GM23338 (cell line): ENCODE data around the gene GATAD2B. TPM values are rescaled to one million over a fixed set of nuclear protein-coding genes. Genes with fewer than 3 reads are reported as not detected.

Source experiments
- ATAC-seq: fragments of 200-7000 bp; cut with Tn5 transposase; 3 replicates; pipeline ENCODE4 v1.9.1; 2020
- DNase-seq: peaks from one replicate; pipeline ENCODE4 v3.0.0-alpha.2; 2015; ENCODE audit warnings: low spot score
- H2AFZ ChIP-seq: fragments of 200-600 bp; sonication (generic); 2 replicates; pipeline ENCODE4 v1.8.0; 2016; ENCODE audit warnings: antibody characterized with exemption, mild to moderate bottlenecking, moderate library complexity
- H3F3A ChIP-seq: fragments of 200-600 bp; sonication (generic); replicated peaks from 2 replicates; pipeline ENCODE4 v1.8.0; 2017; ENCODE audit warnings: antibody characterized with exemption, mixed run types, low read depth
- H3K27ac ChIP-seq: fragments of 200-600 bp; sonication (generic); 2 replicates; pipeline ENCODE4 v1.6.1; 2016; ENCODE audit warnings: low read depth
- H3K27me3 ChIP-seq: fragments of 200-600 bp; sonication (generic); 2 replicates; pipeline ENCODE4 v1.8.0; 2016; ENCODE audit warnings: mild to moderate bottlenecking, mixed run types, moderate library complexity; ENCODE audit not compliant: insufficient read depth
- H3K36me3 ChIP-seq: fragments of 200-600 bp; sonication (generic); 2 replicates; pipeline ENCODE4 v1.8.0; 2016; ENCODE audit warnings: mild to moderate bottlenecking; ENCODE audit not compliant: insufficient read depth
- H3K4me1 ChIP-seq: fragments of 200-600 bp; sonication (generic); 2 replicates; pipeline ENCODE4 v1.8.0; 2016; ENCODE audit warnings: mild to moderate bottlenecking, moderate library complexity; ENCODE audit not compliant: insufficient read depth
- H3K4me2 ChIP-seq: fragments of 200-600 bp; sonication (generic); 2 replicates; pipeline ENCODE4 v1.7.1; 2017; ENCODE audit warnings: mixed run types
- H3K4me3 ChIP-seq: fragments of 200-600 bp; sonication (generic); 2 replicates; pipeline ENCODE4 v1.6.1; 2016; ENCODE audit warnings: mixed run types
- H3K79me2 ChIP-seq: fragments of 200-600 bp; sonication (generic); replicated peaks from 2 replicates; pipeline ENCODE4 v1.8.0; 2017; ENCODE audit warnings: mild to moderate bottlenecking; ENCODE audit not compliant: insufficient read depth
- H3K9me2 ChIP-seq: fragments of 200-600 bp; sonication (generic); 2 replicates; pipeline ENCODE4 v1.8.0; 2017; ENCODE audit not compliant: insufficient read depth
- H4K20me1 ChIP-seq: fragments of 200-600 bp; sonication (generic); replicated peaks from 2 replicates; pipeline ENCODE4 v1.8.0; 2017; ENCODE audit warnings: mild to moderate bottlenecking; ENCODE audit not compliant: insufficient read depth
- H3K27ac Mint-ChIP-seq: 2 replicates; pipeline ENCODE4 v1.8.0; 2020; ENCODE audit warnings: inconsistent platforms, mild to moderate bottlenecking, moderate library complexity, mixed read lengths
- H3K27me3 Mint-ChIP-seq: 3 replicates; pipeline ENCODE4 v1.8.0; 2022; ENCODE audit warnings: low read depth, mild to moderate bottlenecking, moderate library complexity, mixed read lengths, inconsistent platforms; ENCODE audit not compliant: insufficient read depth, poor library complexity
- H3K36me3 Mint-ChIP-seq: 3 replicates; pipeline ENCODE4 v1.8.0; 2021; ENCODE audit warnings: low read depth, mild to moderate bottlenecking, inconsistent platforms, moderate library complexity, mixed read lengths
- H3K4me1 Mint-ChIP-seq: 3 replicates; pipeline ENCODE4 v1.8.0; 2020; ENCODE audit warnings: mild to moderate bottlenecking, inconsistent platforms, mixed read lengths
- H3K4me3 Mint-ChIP-seq: 3 replicates; pipeline ENCODE4 v1.8.0; 2021; ENCODE audit warnings: moderate library complexity, mild to moderate bottlenecking, inconsistent platforms, mixed read lengths
- H3K9me3 Mint-ChIP-seq: 3 replicates; pipeline ENCODE4 v1.8.0; 2020; ENCODE audit warnings: moderate library complexity, mild to moderate bottlenecking, inconsistent platforms, mixed read lengths
- CREB1 ChIP-seq: fragments of 250-450 bp; sonication (Bioruptor Pico); IDR thresholded peaks from 2 replicates; pipeline ENCODE4 v1.5.0; 2020; ENCODE audit warnings: low read depth, mild to moderate bottlenecking, moderate library complexity
- CTCF ChIP-seq, 2 experiments: fragments of 200-600 bp in 1 of 2; sonication (generic) in 1 of 2; conservative IDR thresholded peaks; 2 replicates each; pipeline versions ENCODE4 v1.5.1 to v1.6.1; 2016 to 2017; ENCODE audit warnings: antibody characterized with exemption in 2 of 2, low read depth in 2 of 2, mild to moderate bottlenecking in 2 of 2, moderate library complexity in 1 of 2
- EZH2phosphoT487 ChIP-seq: fragments of 200-600 bp; sonication (generic); IDR thresholded peaks from one replicate; pipeline ENCODE4 v1.8.1; 2018; ENCODE audit warnings: antibody characterized with exemption; ENCODE audit not compliant: unreplicated experiment
- JUNB ChIP-seq: IDR thresholded peaks from one replicate; pipeline ENCODE4 v1.6.1; 2016; ENCODE audit warnings: antibody characterized with exemption; ENCODE audit not compliant: unreplicated experiment
- NANOG ChIP-seq: IDR thresholded peaks from 2 replicates; pipeline ENCODE4 v1.6.1; 2016; ENCODE audit warnings: antibody characterized with exemption, borderline replicate concordance
- POLR2AphosphoS5 ChIP-seq: IDR thresholded peaks from 2 replicates; pipeline ENCODE4 v1.6.1; 2016; ENCODE audit warnings: antibody characterized with exemption, low read depth
- REST ChIP-seq: IDR thresholded peaks from one replicate; pipeline ENCODE4 v1.6.1; 2018; ENCODE audit warnings: antibody characterized with exemption; ENCODE audit not compliant: unreplicated experiment
- STAT1 ChIP-seq: IDR thresholded peaks from one replicate; pipeline ENCODE4 v1.6.1; 2016; ENCODE audit warnings: antibody characterized with exemption; ENCODE audit not compliant: unreplicated experiment
- ZNF331 ChIP-seq: fragments of 250-450 bp; sonication (Bioruptor Pico); IDR thresholded peaks from 2 replicates; pipeline ENCODE4 v1.5.0; 2020; ENCODE audit warnings: low read depth, mild to moderate bottlenecking, moderate library complexity
- polyA plus RNA-seq: library from polyadenylated mRNA; unstranded; fragments of >200 nt; fragmentation: Nextera tagmentation; extraction: Ambion mirVana; gene quantifications from 2 replicates; pipeline ENCODE4 v1.2.1, GENCODE V29; 2016
- total RNA-seq: library from RNA; depleted of rRNA; stranded (reverse); fragments of >200 nt; shearing (Covaris generic); gene quantifications from 2 replicates; pipeline ENCODE4 v1.2.3, GENCODE V29; 2014
- TF ChIP-seq, protein P1 (sequence below): fragments of 250-450 bp; sonication (Bioruptor Pico); IDR thresholded peaks from 2 replicates; pipeline ENCODE4 v1.5.0; 2020; ENCODE audit warnings: mild to moderate bottlenecking, moderate library complexity
- TF ChIP-seq, protein P2 (sequence below): IDR thresholded peaks from 2 replicates; pipeline ENCODE4 v1.6.1; 2016; ENCODE audit warnings: antibody characterized with exemption

The GATAD2B gene
- total and polyA plus RNA-seq, 2 experiments from 2014 or later: 5.2 to 17.8 TPM

- TF ChIP-seq, protein P1, sequence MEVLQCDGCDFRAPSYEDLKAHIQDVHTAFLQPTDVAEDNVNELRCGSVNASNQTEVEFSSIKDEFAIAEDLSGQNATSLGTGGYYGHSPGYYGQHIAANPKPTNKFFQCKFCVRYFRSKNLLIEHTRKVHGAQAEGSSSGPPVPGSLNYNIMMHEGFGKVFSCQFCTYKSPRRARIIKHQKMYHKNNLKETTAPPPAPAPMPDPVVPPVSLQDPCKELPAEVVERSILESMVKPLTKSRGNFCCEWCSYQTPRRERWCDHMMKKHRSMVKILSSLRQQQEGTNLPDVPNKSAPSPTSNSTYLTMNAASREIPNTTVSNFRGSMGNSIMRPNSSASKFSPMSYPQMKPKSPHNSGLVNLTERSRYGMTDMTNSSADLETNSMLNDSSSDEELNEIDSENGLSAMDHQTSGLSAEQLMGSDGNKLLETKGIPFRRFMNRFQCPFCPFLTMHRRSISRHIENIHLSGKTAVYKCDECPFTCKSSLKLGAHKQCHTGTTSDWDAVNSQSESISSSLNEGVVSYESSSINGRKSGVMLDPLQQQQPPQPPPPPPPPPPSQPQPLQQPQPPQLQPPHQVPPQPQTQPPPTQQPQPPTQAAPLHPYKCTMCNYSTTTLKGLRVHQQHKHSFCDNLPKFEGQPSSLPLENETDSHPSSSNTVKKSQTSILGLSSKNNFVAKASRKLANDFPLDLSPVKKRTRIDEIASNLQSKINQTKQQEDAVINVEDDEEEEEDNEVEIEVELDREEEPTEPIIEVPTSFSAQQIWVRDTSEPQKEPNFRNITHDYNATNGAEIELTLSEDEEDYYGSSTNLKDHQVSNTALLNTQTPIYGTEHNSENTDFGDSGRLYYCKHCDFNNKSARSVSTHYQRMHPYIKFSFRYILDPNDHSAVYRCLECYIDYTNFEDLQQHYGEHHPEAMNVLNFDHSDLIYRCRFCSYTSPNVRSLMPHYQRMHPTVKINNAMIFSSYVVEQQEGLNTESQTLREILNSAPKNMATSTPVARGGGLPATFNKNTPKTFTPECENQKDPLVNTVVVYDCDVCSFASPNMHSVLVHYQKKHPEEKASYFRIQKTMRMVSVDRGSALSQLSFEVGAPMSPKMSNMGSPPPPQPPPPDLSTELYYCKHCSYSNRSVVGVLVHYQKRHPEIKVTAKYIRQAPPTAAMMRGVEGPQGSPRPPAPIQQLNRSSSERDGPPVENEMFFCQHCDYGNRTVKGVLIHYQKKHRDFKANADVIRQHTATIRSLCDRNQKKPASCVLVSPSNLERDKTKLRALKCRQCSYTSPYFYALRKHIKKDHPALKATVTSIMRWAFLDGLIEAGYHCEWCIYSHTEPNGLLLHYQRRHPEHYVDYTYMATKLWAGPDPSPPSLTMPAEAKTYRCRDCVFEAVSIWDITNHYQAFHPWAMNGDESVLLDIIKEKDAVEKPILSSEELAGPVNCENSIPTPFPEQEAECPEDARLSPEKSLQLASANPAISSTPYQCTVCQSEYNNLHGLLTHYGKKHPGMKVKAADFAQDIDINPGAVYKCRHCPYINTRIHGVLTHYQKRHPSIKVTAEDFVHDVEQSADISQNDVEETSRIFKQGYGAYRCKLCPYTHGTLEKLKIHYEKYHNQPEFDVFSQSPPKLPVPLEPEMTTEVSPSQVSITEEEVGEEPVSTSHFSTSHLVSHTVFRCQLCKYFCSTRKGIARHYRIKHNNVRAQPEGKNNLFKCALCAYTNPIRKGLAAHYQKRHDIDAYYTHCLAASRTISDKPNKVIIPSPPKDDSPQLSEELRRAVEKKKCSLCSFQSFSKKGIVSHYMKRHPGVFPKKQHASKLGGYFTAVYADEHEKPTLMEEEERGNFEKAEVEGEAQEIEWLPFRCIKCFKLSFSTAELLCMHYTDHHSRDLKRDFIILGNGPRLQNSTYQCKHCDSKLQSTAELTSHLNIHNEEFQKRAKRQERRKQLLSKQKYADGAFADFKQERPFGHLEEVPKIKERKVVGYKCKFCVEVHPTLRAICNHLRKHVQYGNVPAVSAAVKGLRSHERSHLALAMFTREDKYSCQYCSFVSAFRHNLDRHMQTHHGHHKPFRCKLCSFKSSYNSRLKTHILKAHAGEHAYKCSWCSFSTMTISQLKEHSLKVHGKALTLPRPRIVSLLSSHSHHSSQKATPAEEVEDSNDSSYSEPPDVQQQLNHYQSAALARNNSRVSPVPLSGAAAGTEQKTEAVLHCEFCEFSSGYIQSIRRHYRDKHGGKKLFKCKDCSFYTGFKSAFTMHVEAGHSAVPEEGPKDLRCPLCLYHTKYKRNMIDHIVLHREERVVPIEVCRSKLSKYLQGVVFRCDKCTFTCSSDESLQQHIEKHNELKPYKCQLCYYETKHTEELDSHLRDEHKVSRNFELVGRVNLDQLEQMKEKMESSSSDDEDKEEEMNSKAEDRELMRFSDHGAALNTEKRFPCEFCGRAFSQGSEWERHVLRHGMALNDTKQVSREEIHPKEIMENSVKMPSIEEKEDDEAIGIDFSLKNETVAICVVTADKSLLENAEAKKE: no peak
- TF ChIP-seq NANOG: no peak
- TF ChIP-seq, protein P2, sequence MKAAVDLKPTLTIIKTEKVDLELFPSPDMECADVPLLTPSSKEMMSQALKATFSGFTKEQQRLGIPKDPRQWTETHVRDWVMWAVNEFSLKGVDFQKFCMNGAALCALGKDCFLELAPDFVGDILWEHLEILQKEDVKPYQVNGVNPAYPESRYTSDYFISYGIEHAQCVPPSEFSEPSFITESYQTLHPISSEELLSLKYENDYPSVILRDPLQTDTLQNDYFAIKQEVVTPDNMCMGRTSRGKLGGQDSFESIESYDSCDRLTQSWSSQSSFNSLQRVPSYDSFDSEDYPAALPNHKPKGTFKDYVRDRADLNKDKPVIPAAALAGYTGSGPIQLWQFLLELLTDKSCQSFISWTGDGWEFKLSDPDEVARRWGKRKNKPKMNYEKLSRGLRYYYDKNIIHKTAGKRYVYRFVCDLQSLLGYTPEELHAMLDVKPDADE: no peak
Observed at GRCh38 chr1:153928245-153928644, 5.5 kb upstream of the GATAD2B start (continued).

GRCh38 chr1:153926405-153926804 is 3.6 kb upstream of the GATAD2B start:
- peaks cover 5% of the 10 kb centered on the region for H4K20me1 ChIP-seq
- no peak overlapping the region for H3K27ac Mint-ChIP-seq
- H3K36me3 ChIP-seq: no peaks in the 10 kb centered on the region
- no peaks in the 10 kb centered on the region for H3K27me3 ChIP-seq
- peaks cover 12% of the 10 kb centered on the region; the same call in 2 of the 3 replicates for H3K36me3 Mint-ChIP-seq
- peaks cover 19% of the 10 kb centered on the region; the same call in 1 of the 2 replicates for H3F3A ChIP-seq
- peaks cover 5% of the 10 kb centered on the region; the same call in 2 of the 3 replicates for H3K4me1 Mint-ChIP-seq
- H3K27me3 Mint-ChIP-seq: peaks cover 17% of the 10 kb centered on the region
- H3K4me2 ChIP-seq: no peak overlapping the region
- H3K9me3 Mint-ChIP-seq: no peaks in the 10 kb centered on the region; the same call in 2 of the 3 replicates
- no peak overlapping the region for H3K4me3 Mint-ChIP-seq
- no peak for DNase-seq
- no peak for ATAC-seq
- no peak overlapping the region for H2AFZ ChIP-seq
- peaks cover 4% of the 10 kb centered on the region for H3K4me1 ChIP-seq
- no peak overlapping the region for H3K27ac ChIP-seq
- H3K4me3 ChIP-seq: no peak overlapping the region
- peaks cover 8% of the 10 kb centered on the region for H3K79me2 ChIP-seq
- H3K9me2 ChIP-seq: no peaks in the 10 kb centered on the region
- no peak for TF ChIP-seq ZNF331
- no peak for TF ChIP-seq JUNB
- TF ChIP-seq STAT1: no peak
- TF ChIP-seq EZH2phosphoT487: no peak
- no peak for TF ChIP-seq REST
- TF ChIP-seq, protein P2: no peak
- TF ChIP-seq CREB1 (CRISPR knock-in tag): no peak
- no peak for TF ChIP-seq CTCF (conservative IDR thresholded peaks at IDR 0.05; ENCODE audit: low read depth in 2 of 2)
- no peak for TF ChIP-seq NANOG
- TF ChIP-seq POLR2AphosphoS5: no peak
